IMR-90 (cell line): Measurements from ENCODE around the gene RLN3. TPM values are rescaled to one million over a fixed set of nuclear protein-coding genes. Genes with fewer than 3 reads are reported as not detected.
"Not testable (repeated sequence)": the region's sequence is repeated elsewhere in the genome, so short reads cannot be mapped to it uniquely, and the experiment has no call there.

Experiments
- ATAC-seq: fragments of 200-7000 bp; cut with Tn5 transposase; 2 replicates; pipeline ENCODE4 v1.9.1; 2020; ENCODE audit warnings: low read depth, mild to moderate bottlenecking, moderate library complexity
- BruUV-seq: library from RNA; stranded (reverse); fragments of 400-500 nt; replicated peaks from 2 replicates; lab custom pipeline; 2021; lab: Mats Ljungman, UMichigan
- CTCF ChIA-PET: fragments of 300-600 bp; formaldehyde crosslinking; extraction: SDS; loops from one replicate; lab custom pipeline; 2021; ENCODE audit warnings: antibody characterized with exemption; lab: Yijun Ruan, JAX
- POLR2A ChIA-PET: fragments of 300-600 bp; sonication (Branson Sonifier 250); formaldehyde crosslinking; loops from one replicate; lab custom pipeline; 2022; ENCODE audit warnings: antibody characterized with exemption; ENCODE audit not compliant: unreplicated experiment; lab: Charles Lee
- DNase-seq: peaks from one replicate; pipeline ENCODE4 v3.0.0; 2013
- H2AFZ ChIP-seq: replicated peaks from 2 replicates; pipeline ENCODE3; 2013; ENCODE audit warnings: low read length, mild to moderate bottlenecking; ENCODE audit not compliant: poor library complexity
- H2AK5ac ChIP-seq: 2 replicates; pipeline ENCODE4 v1.6.1; 2013; ENCODE audit warnings: low read depth, low read length, inconsistent platforms
- H2AK9ac ChIP-seq: replicated peaks from 2 replicates; pipeline ENCODE3; 2013; ENCODE audit warnings: mild to moderate bottlenecking, low read depth, low read length, moderate library complexity; ENCODE audit not compliant: poor library complexity
- H2BK120ac ChIP-seq: 2 replicates; pipeline ENCODE4 v1.6.1; 2013; ENCODE audit warnings: low read depth, low read length, inconsistent platforms
- H2BK15ac ChIP-seq: 3 replicates; pipeline ENCODE4 v1.6.1; 2013; ENCODE audit warnings: low read depth, low read length, inconsistent platforms
- H2BK20ac ChIP-seq: 2 replicates; pipeline ENCODE4 v1.6.1; 2013; ENCODE audit warnings: low read depth, mild to moderate bottlenecking, inconsistent platforms, low read length, moderate library complexity
- H2BK5ac ChIP-seq: 2 replicates; pipeline ENCODE4 v1.6.1; 2013; ENCODE audit warnings: mild to moderate bottlenecking, low read depth, low read length, inconsistent platforms; ENCODE audit not compliant: poor library complexity, severe bottlenecking
- H3K14ac ChIP-seq: replicated peaks from 2 replicates; pipeline ENCODE4 v1.6.1; 2013; ENCODE audit warnings: low read depth, low read length, inconsistent platforms
- H3K18ac ChIP-seq: 2 replicates; pipeline ENCODE4 v1.6.1; 2013; ENCODE audit warnings: low read depth, low read length, control low read depth
- H3K23ac ChIP-seq: 2 replicates; pipeline ENCODE4 v1.6.1; 2013; ENCODE audit warnings: low read depth, low read length, inconsistent platforms
- H3K27ac ChIP-seq: 2 replicates; pipeline ENCODE4 v1.5.1; 2013; ENCODE audit warnings: mild to moderate bottlenecking, control low read depth, low read length; ENCODE audit not compliant: insufficient read depth
- H3K27me3 ChIP-seq: 2 replicates; pipeline ENCODE4 v1.6.1; 2013; ENCODE audit warnings: low read length; ENCODE audit not compliant: control insufficient read depth, insufficient read depth
- H3K36me3 ChIP-seq: 2 replicates; pipeline ENCODE4 v1.6.1; 2013; ENCODE audit warnings: low read length, mixed read lengths; ENCODE audit not compliant: control insufficient read depth, insufficient read depth
- H3K4ac ChIP-seq: 2 replicates; pipeline ENCODE4 v1.6.1; 2013; ENCODE audit warnings: low read depth, low read length, inconsistent platforms
- H3K4me1 ChIP-seq: 2 replicates; pipeline ENCODE4 v1.6.1; 2013; ENCODE audit warnings: low read length, mixed read lengths; ENCODE audit not compliant: control insufficient read depth, insufficient read depth
- H3K4me2 ChIP-seq: 2 replicates; pipeline ENCODE4 v1.6.1; 2013; ENCODE audit warnings: low read depth, mild to moderate bottlenecking, control low read depth, low read length, moderate library complexity
- H3K4me3 ChIP-seq: 2 replicates; pipeline ENCODE4 v1.5.1; 2013; ENCODE audit warnings: low read depth, mild to moderate bottlenecking, control low read depth, low read length, moderate library complexity; ENCODE audit not compliant: insufficient read depth
- H3K56ac ChIP-seq: 2 replicates; pipeline ENCODE4 v1.6.1; 2013; ENCODE audit warnings: low read length, inconsistent platforms; ENCODE audit not compliant: insufficient read depth; ENCODE audit errors: extremely low read depth
- H3K79me1 ChIP-seq, 2 experiments: 2 replicates each; pipeline ENCODE4 v1.6.1; 2013; ENCODE audit warnings: low read length in 2 of 2, inconsistent platforms in 1 of 2, low read depth in 1 of 2
- H3K9ac ChIP-seq: 2 replicates; pipeline ENCODE4 v1.6.1; 2013; ENCODE audit warnings: low read depth, low read length, control low read depth
- H3K9me1 ChIP-seq: 2 replicates; pipeline ENCODE4 v1.6.1; 2013; ENCODE audit warnings: low read length, inconsistent platforms; ENCODE audit not compliant: insufficient read depth
- H3K9me3 ChIP-seq: 2 replicates; pipeline ENCODE4 v1.6.1; 2013; ENCODE audit warnings: low read length; ENCODE audit not compliant: control insufficient read depth, insufficient read depth
- H4K20me1 ChIP-seq: 2 replicates; pipeline ENCODE4 v1.6.1; 2013; ENCODE audit warnings: low read length, inconsistent platforms; ENCODE audit not compliant: insufficient read depth
- H4K5ac ChIP-seq: 2 replicates; pipeline ENCODE4 v1.6.1; 2013; ENCODE audit warnings: mild to moderate bottlenecking, low read depth, low read length, control low read depth
- H4K8ac ChIP-seq, 2 experiments: 2 replicates each; pipeline ENCODE4 v1.6.1; 2013; ENCODE audit warnings: low read depth in 2 of 2, low read length in 2 of 2, control low read depth in 1 of 2, inconsistent platforms in 1 of 2
- H4K91ac ChIP-seq: 2 replicates; pipeline ENCODE4 v1.6.1; 2013; ENCODE audit warnings: low read depth, low read length, inconsistent platforms; ENCODE audit not compliant: insufficient read depth
- WGBS, 2 experiments: methylation state at CpG; one replicate each; pipeline versions ENCODE4 v1.1.5 to v1.1.7; 2013; ENCODE audit warnings: missing lambda C conversion rate in 2 of 2; ENCODE audit not compliant: insufficient read length in 1 of 2; ENCODE audit errors: extremely low coverage in 2 of 2; 5-methylcytosine and 5-hydroxymethylcytosine counted together
- dilution Hi-C: fragments of 300-500 bp; cut with HindIII; formaldehyde crosslinking; loops from one replicate; pipeline ENCODE4 v1.14.3; 2018; ENCODE audit warnings: low sequenced_read_pairs; ENCODE audit not compliant: unreplicated experiment
- in situ Hi-C: fragments of 300-500 bp; cut with MboI; formaldehyde crosslinking; loops from 3 replicates; pipeline ENCODE4 v1.14.3; 2019; ENCODE audit warnings: low sequenced_read_pairs, inconsistent platforms, mixed read lengths
- intact Hi-C: fragments of 100-400 bp; cut with micrococcal nuclease; formaldehyde crosslinking; loops from 2 replicates; pipeline ENCODE4 v1.10.0; 2022
- polyA plus RNA-seq, 3 experiments: library from polyadenylated mRNA; depleted of rRNA; stranded (reverse); fragments of >200 nt; gene quantifications; 2 replicates each; pipeline ENCODE4 v1.2.3, GENCODE V29; 2012; ENCODE audit warnings: low replicate concordance in 1 of 3
- total RNA-seq: library from RNA; depleted of rRNA; stranded (reverse); fragments of >200 nt; gene quantifications from 2 replicates; pipeline ENCODE4 v1.2.3, GENCODE V29; 2012

The RLN3 gene
- total and polyA plus RNA-seq, 2 of the 4 experiments (the other 2 are of a cell fraction), result not detected

DNA sequence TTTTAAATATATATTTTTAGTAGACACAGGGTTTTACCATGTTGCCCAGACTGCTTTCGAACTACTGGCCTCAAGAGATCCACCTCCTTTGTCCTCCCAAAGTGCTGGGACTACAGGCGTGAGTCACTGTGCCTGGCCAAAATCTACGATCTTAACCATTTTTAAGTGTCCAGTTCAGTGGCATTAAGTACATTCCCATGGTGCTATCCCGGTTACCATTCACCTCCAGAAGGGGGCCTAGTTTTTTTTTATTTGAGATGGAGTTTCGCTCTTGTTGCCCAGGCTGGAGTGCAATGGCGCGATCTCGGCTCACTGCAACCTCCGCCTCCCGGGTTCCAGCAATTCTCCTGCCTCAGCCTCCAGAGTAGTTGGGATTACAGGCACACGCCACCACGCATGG lies 7.2 kb downstream of the RLN3 start:
- H2BK120ac ChIP-seq, H2BK20ac ChIP-seq, POLR2A ChIA-PET, H3K4me3 ChIP-seq, DNase-seq, H3K27ac ChIP-seq, ATAC-seq, H3K79me1 ChIP-seq, BruUV-seq, H4K20me1 ChIP-seq, intact Hi-C loops, H3K9ac ChIP-seq, H3K23ac ChIP-seq, H3K4me1 ChIP-seq, H3K4ac ChIP-seq, H2AK9ac ChIP-seq, H4K8ac ChIP-seq, H3K9me3 ChIP-seq, H2BK5ac ChIP-seq, H3K9me1 ChIP-seq, in situ Hi-C loops, dilution Hi-C loops, H3K14ac ChIP-seq, H3K18ac ChIP-seq, H3K56ac ChIP-seq, H3K4me2 ChIP-seq, H2BK15ac ChIP-seq, H2AFZ ChIP-seq, H4K91ac ChIP-seq, H4K5ac ChIP-seq, H3K36me3 ChIP-seq, H2AK5ac ChIP-seq: not testable (repeated sequence)
- H3K27me3 ChIP-seq, result peaks cover 10% of the 10 kb centered on the region; the same call in 1 of the 2 replicates
- CTCF ChIA-PET, result interaction anchor here (0.7 kb wide), 1 partner anchor 40 kb away, joined by 4 read pairs; no protein-coding TSS in a partner anchor
- 76% methylated on average over 3 of the region's 12 CpGs; no CpG with 5 or more reads in 1 of the 2 experiments for WGBS, 2 experiments
